HL-60 (cell line): Measurements from ENCODE around the gene CACNG4.

ENCODE experiments used
- CTCF ChIP-seq: IDR thresholded peaks from one replicate; pipeline ENCODE4 v1.5.1; 2011; ENCODE audit warnings: low read length, control low read depth, inconsistent platforms; ENCODE audit not compliant: insufficient read depth
- GABPA ChIP-seq: IDR thresholded peaks from 2 replicates; pipeline ENCODE4 v1.6.1; 2012; ENCODE audit warnings: low read depth
- POLR2AphosphoS5 ChIP-seq: IDR thresholded peaks from 2 replicates; pipeline ENCODE4 v1.6.1; 2012; ENCODE audit warnings: low read depth
- REST ChIP-seq: IDR thresholded peaks from 2 replicates; pipeline ENCODE4 v1.6.1; 2012; ENCODE audit warnings: low read depth; ENCODE audit not compliant: insufficient replicate concordance

- TF ChIP-seq CTCF = no peak
- TF ChIP-seq GABPA = no peak
- no peak for TF ChIP-seq REST
- TF ChIP-seq POLR2AphosphoS5 = no peak
Measured at GRCh38 chr17:66951605-66951953, 12.9 kb upstream of the CACNG4 start.
